Suprapubic skin (tissue), 4 donors: Measurements from ENCODE around the gene KIAA1755.

Experiments used
- CTCF ChIP-seq, 2 donors: fragments of 200-600 bp in 1 of 2; fragments of 450-650 bp in 1 of 2; sonication (generic) in 1 of 2; IDR thresholded peaks; one replicate each; pipeline ENCODE4 v1.5.1; 2016 to 2019; ENCODE audit warnings: antibody characterized with exemption in 2 of 2, mild to moderate bottlenecking in 1 of 2, moderate library complexity in 1 of 2
- EP300 ChIP-seq: sonication (generic); formaldehyde crosslinking; IDR thresholded peaks from one replicate; pipeline ENCODE4 v1.6.1; 2017; ENCODE audit warnings: antibody characterized with exemption
- POLR2AphosphoS5 ChIP-seq, 3 donors: sonication (generic); formaldehyde crosslinking; IDR thresholded peaks; one replicate each; pipeline ENCODE4 v1.6.1; 2017; ENCODE audit warnings: antibody characterized with exemption in 3 of 3

- no peak for TF ChIP-seq CTCF (IDR thresholded peaks at IDR 0.05)
- no peak for TF ChIP-seq POLR2AphosphoS5 (IDR thresholded peaks at IDR 0.05)
- TF ChIP-seq EP300 = no peak
Measured at GRCh38 chr20:38269040-38269439, 8.5 kb upstream of the KIAA1755 start.
